HL-60 (cell line): ENCODE data around the gene CNP.

Experiments used
- DNase-seq, 2 experiments: peaks; one replicate each; pipeline ENCODE4 v3.0.0-alpha.2; 2010 to 2020; ENCODE audit warnings: low read depth in 1 of 2, low spot score in 1 of 2
- H3K27ac ChIP-seq: fragments of 250-450 bp; sonication (Bioruptor Pico); replicated peaks from 2 replicates; pipeline ENCODE4 v1.5.1; 2020; ENCODE audit warnings: mild to moderate bottlenecking, moderate library complexity
- H3K27me3 ChIP-seq: fragments of 250-450 bp; sonication (Bioruptor Pico); 2 replicates; pipeline ENCODE4 v1.5.1; 2021; ENCODE audit warnings: mild to moderate bottlenecking, moderate library complexity; ENCODE audit not compliant: insufficient read depth, poor library complexity, severe bottlenecking
- H3K4me3 ChIP-seq: replicated peaks from 2 replicates; pipeline ENCODE4 v1.5.1; 2011; ENCODE audit warnings: mild to moderate bottlenecking, control low read depth, low read length; ENCODE audit not compliant: insufficient read depth
- GABPA ChIP-seq: IDR thresholded peaks from 2 replicates; pipeline ENCODE4 v1.6.1; 2012; ENCODE audit warnings: low read depth
- POLR2AphosphoS5 ChIP-seq: IDR thresholded peaks from 2 replicates; pipeline ENCODE4 v1.6.1; 2012; ENCODE audit warnings: low read depth
- REST ChIP-seq: IDR thresholded peaks from 2 replicates; pipeline ENCODE4 v1.6.1; 2012; ENCODE audit warnings: low read depth; ENCODE audit not compliant: insufficient replicate concordance
- SPI1 ChIP-seq: IDR thresholded peaks from 2 replicates; pipeline ENCODE4 v1.6.1; 2012; ENCODE audit warnings: low read depth, mild to moderate bottlenecking, borderline replicate concordance
- TF ChIP-seq, protein P1 (sequence below): IDR thresholded peaks from one replicate; pipeline ENCODE4 v1.5.1; 2011; ENCODE audit warnings: low read length, control low read depth, inconsistent platforms; ENCODE audit not compliant: insufficient read depth

Gene CNP

DNA sequence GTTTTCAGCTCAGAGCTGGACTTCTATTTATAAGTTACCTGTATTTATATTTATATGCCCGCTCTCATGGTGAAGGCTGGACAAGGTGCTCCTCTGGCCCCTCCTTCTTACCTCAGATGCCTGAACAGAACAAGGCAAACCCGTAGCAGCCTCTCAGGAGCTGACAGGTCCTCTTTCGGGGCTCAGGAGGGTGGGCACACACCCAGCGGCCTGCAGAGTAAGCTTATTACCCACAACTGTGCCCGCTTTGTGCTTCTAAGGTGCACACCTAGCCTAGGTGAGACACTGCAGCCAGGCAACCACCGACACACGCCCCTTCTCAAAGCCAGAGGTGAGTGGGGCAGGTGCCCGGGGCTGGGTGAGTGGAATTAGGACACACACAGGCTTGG lies 58.6 kb downstream of the CNP start:
- Histone ChIP-seq H3K27me3 (no peaks in the 10 kb centered on the region), H3K27ac (peak overlapping the region; percentile 73), H3K4me3 (no peak overlapping the region)
- TF ChIP-seq SPI1, result no peak
- TF ChIP-seq, protein P1, sequence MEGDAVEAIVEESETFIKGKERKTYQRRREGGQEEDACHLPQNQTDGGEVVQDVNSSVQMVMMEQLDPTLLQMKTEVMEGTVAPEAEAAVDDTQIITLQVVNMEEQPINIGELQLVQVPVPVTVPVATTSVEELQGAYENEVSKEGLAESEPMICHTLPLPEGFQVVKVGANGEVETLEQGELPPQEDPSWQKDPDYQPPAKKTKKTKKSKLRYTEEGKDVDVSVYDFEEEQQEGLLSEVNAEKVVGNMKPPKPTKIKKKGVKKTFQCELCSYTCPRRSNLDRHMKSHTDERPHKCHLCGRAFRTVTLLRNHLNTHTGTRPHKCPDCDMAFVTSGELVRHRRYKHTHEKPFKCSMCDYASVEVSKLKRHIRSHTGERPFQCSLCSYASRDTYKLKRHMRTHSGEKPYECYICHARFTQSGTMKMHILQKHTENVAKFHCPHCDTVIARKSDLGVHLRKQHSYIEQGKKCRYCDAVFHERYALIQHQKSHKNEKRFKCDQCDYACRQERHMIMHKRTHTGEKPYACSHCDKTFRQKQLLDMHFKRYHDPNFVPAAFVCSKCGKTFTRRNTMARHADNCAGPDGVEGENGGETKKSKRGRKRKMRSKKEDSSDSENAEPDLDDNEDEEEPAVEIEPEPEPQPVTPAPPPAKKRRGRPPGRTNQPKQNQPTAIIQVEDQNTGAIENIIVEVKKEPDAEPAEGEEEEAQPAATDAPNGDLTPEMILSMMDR, result no peak
- no peak for DNase-seq

DNA sequence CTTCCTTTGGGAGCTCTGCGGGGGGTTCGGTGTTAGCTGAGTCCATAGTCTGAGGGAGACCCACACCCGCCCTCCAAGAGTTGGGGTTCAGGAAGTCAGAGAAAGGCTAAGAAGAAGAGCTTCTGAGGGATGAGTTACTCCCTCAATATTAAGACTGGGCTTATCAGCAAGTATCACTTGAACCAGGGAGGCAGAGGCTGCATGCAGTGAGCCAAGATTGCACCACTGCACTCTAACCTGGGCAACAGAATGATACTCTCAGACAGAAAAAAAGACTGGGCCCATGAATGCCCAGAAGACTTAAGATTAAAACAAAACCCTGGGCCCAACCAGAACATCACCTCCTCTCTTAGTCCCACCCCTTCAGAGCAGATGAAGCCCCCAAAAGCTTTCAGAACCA lies 59.3 kb downstream of the CNP start:
- no peak overlapping the region for H3K4me3 ChIP-seq
- TF ChIP-seq POLR2AphosphoS5, result no peak
- TF ChIP-seq SPI1, result no peak
- no peak for TF ChIP-seq REST
- TF ChIP-seq GABPA, result no peak
- TF ChIP-seq, protein P1, result no peak
- H3K27ac ChIP-seq, result peak overlapping the region; percentile 25
- H3K27me3 ChIP-seq, result no peaks in the 10 kb centered on the region
- no peak for DNase-seq

DNA sequence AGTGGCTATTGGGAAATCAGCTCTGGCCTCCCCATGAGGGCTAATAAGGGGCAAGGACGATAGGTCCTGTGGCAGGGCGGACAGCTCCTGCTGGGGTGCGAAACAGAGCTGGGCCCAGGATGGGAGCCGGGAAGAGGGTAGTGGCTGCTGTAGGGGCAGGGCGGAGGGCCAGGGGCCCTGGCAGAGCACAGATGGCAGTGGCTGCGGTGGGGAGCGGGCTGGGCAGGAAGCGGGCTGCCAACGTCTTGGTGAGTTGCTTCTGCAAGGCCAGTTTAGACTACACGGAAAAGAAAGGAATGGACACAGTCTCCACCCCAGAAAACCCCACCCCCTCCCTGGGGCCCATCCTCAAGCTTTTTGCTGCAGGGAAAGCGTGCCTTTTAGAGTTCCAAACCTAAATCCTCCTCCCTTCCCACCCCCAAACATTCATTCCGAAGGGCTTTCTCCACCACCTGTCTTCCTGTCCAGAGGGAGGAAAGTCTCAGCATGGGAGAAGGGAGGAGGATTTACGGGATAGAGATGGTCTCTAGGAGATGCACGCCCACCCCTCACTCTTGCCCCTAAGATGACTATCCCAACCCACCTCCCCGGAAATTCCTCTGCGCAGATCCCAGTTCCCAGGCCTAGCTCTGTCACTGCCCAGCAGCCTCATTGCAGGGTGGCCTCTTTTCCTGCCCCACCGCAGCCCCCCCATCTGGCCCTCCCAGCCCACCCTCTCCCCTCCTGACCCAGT lies 60.4 kb downstream of the CNP start:
- peak in 1 of 2 experiments; percentile 63 for DNase-seq
- Histone ChIP-seq H3K4me3 (no peak overlapping the region), H3K27me3 (no peaks in the 10 kb centered on the region), H3K27ac (peak overlapping the region; percentile 25; the same call in 1 of the 2 replicates)
- TF ChIP-seq REST (no peak), POLR2AphosphoS5 (0 out of 2 replicates have a peak, but pooled peaks have one; percentile 17)
